Mesangial cell (primary cell): ENCODE measurements around the gene ODAD4. TPM values are rescaled to one million over a fixed set of nuclear protein-coding genes. Genes with fewer than 3 reads are reported as not detected.

Experiments
- total RNA-seq: library from RNA; depleted of rRNA; stranded (reverse); fragments of >200 nt; gene quantifications from 2 replicates; pipeline ENCODE4 v1.2.3, GENCODE V29; 2015

ODAD4 gene
- 1.0 and 1.1 TPM in 2 replicates for total RNA-seq

GRCh38 chr17:41930009-41930832, at the start of gene ODAD4:
ODAD4 (plus strand) TSS chr17:41930617; CDS start chr17:41930724, 107 bp downstream.

GRCh38 chr17:41918314-41919164, 11.9 kb upstream of the ODAD4 start, which contains the start of gene ACLY:
ACLY (minus strand) TSS chr17:41918951; CDS start chr17:41913873, 5,078 bp downstream.

GRCh38 chr17:41966463-41967140, 36.2 kb downstream of the ODAD4 start, which contains the start of gene CNP:
CNP (plus strand) TSS chr17:41966795; CDS start chr17:41966885, 90 bp downstream.

Other genes with a start within 250 kb of the ODAD4 start
- gene EIF1, start 241.7 kb upstream of the ODAD4 start, total RNA-seq: 99.4 and 202 TPM in 2 replicates
- not detected in 2 replicates for gene GAST, start 218.3 kb upstream of the ODAD4 start, total RNA-seq
- 0.13 TPM in 1 of 2 replicates, not detected in the other for gene HAP1, start 196.0 kb upstream of the ODAD4 start, total RNA-seq
- gene JUP, start 143.9 kb upstream of the ODAD4 start, total RNA-seq: 302 and 440 TPM in 2 replicates
- gene P3H4, start 118.7 kb upstream of the ODAD4 start, total RNA-seq: 64.4 and 101 TPM in 2 replicates
- gene FKBP10, start 117.6 kb upstream of the ODAD4 start, total RNA-seq: 175 and 310 TPM in 2 replicates
- gene NT5C3B, start 94.4 kb upstream of the ODAD4 start, total RNA-seq: 54.9 and 82.1 TPM in 2 replicates
- not detected in 2 replicates for gene KLHL10, start 92.8 kb upstream of the ODAD4 start, total RNA-seq
- 13.2 and 18.5 TPM in 2 replicates for gene KLHL11, start 65.2 kb upstream of the ODAD4 start, total RNA-seq
- 251 and 418 TPM in 2 replicates for gene ACLY, start 11.7 kb upstream of the ODAD4 start, total RNA-seq
- 63.7 and 81.6 TPM in 2 replicates for gene CNP, start 36.2 kb downstream of the ODAD4 start, total RNA-seq
- gene DNAJC7, start 86.8 kb downstream of the ODAD4 start, total RNA-seq: 41.1 and 45.5 TPM in 2 replicates
- 52.5 and 74.7 TPM in 2 replicates for gene NKIRAS2, start 89.5 kb downstream of the ODAD4 start, total RNA-seq
- 0.16 and 0.76 TPM in 2 replicates for gene C17orf113, start 120.0 kb downstream of the ODAD4 start, total RNA-seq
- gene ZNF385C, start 167.9 kb downstream of the ODAD4 start, total RNA-seq: under 0.01 TPM in 1 of 2 replicates, not detected in the other
- gene DHX58, start 182.1 kb downstream of the ODAD4 start, total RNA-seq: 2.8 and 7.7 TPM in 2 replicates
- 21.3 TPM in 2 replicates for gene KAT2A, start 190.8 kb downstream of the ODAD4 start, total RNA-seq
- not detected in 2 replicates for gene HSPB9, start 192.2 kb downstream of the ODAD4 start, total RNA-seq
- 172 and 174 TPM in 2 replicates for gene RAB5C, start 224.4 kb downstream of the ODAD4 start, total RNA-seq